Astrocyte of the spinal cord (primary cell): ENCODE data around the gene MAGI2.

Experiments
- DNase-seq: peaks from one replicate; pipeline ENCODE4 v3.0.0; 2011; ENCODE audit warnings: low read depth, low spot score
- H3K4me3 ChIP-seq: 2 replicates; pipeline ENCODE4 v1.5.1; 2011; ENCODE audit warnings: low read depth, mild to moderate bottlenecking, low read length, moderate library complexity
- in situ Hi-C: cut with HindIII; loops from 2 replicates; pipeline ENCODE4 v1.10.0; 2017; ENCODE audit warnings: low sequenced_read_pairs
- TF ChIP-seq, protein P1 (sequence below): IDR thresholded peaks from 2 replicates; pipeline ENCODE4 v1.5.1; 2012; ENCODE audit warnings: low read depth, mild to moderate bottlenecking, low read length, inconsistent platforms

MAGI2 gene

DNA sequence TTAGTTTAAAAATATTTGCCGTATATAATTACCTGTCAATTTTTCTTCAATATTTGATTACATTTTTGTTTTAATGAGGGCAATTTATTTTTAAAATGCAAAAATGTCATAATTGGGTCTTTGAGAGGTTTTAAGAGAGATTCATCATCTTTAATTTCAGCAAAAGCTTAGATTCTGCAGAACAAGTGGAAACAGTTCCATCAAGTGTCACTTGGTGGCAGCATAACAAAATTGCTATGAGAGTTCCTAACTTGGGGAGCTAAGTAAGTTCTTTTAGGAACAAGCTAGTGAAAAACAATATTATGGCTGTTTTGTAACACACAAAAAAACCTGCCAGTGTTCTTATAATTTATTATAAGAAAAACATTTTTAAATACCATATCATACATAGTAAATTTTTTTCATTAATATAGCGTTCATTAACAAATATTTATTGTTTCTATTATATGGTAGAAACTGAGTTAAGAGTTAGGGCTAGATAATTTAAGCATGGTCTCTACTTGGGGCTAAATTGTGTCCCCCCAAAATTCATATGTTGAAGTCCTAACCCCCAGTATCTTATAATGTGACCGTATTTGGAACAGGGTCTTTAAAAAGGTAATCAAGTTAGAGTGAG, 155.2 kb downstream of the MAGI2 start:
- in situ Hi-C loops: no loop called here
- no peak overlapping the region for H3K4me3 ChIP-seq
- peak; percentile 73 for DNase-seq
- TF ChIP-seq, protein P1, sequence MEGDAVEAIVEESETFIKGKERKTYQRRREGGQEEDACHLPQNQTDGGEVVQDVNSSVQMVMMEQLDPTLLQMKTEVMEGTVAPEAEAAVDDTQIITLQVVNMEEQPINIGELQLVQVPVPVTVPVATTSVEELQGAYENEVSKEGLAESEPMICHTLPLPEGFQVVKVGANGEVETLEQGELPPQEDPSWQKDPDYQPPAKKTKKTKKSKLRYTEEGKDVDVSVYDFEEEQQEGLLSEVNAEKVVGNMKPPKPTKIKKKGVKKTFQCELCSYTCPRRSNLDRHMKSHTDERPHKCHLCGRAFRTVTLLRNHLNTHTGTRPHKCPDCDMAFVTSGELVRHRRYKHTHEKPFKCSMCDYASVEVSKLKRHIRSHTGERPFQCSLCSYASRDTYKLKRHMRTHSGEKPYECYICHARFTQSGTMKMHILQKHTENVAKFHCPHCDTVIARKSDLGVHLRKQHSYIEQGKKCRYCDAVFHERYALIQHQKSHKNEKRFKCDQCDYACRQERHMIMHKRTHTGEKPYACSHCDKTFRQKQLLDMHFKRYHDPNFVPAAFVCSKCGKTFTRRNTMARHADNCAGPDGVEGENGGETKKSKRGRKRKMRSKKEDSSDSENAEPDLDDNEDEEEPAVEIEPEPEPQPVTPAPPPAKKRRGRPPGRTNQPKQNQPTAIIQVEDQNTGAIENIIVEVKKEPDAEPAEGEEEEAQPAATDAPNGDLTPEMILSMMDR: peak; percentile 80

GRCh38 chr7:79296553-79297320, 156.7 kb downstream of the MAGI2 start:
- no peak overlapping the region for H3K4me3 ChIP-seq
- TF ChIP-seq, protein P1: no peak
- in situ Hi-C loops: no loop called here

DNA sequence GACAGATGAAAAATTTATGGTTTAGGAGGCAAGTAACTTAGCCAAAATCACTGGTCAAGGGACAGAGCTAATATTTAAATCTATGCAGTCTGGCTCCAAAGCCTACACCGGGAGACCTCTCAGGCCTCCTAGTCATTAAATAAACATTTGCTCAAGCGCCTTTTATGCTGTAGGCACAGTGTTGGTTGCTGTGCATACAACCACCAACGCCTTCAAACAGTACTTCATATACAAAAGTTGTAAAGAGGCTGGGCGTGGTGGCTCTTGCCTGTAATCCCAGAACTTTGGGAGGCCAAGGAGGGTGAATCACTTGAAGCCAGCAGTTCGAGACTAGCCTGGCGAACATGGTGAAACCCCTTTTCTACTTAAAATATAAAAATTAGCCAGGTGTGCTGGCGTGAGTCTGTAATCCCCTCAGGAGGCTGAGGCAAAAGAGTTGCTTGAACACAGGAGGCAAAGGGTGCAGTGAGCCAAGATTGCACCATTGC, 159.8 kb downstream of the MAGI2 start:
- H3K4me3 ChIP-seq: no peak overlapping the region
- in situ Hi-C loops: no loop called here
- peak; percentile 74 for DNase-seq
- TF ChIP-seq, protein P1: no peak

More at GRCh38 chr7:79296553-79297320, 156.7 kb downstream of the MAGI2 start:
- DNase-seq: no peak

GRCh38 chr7:79292834-79293233, 160.6 kb downstream of the MAGI2 start:
- TF ChIP-seq, protein P1: no peak

DNA sequence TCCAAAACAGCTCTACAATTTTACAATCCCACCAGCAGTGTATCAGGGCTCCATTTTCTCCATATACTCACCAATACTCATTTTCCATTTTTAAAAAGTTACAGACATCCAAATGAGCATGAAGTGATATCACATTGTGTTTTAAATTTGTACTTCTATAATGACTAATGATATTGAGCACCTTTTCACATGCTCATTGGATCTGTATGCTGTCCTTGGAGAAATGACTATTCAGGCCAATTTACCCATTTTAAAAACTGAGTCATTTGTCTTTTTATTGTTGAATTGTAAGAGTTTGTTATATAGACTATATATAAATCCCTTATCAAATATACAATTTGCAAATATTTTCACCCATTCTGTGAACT, 162.0 kb downstream of the MAGI2 start:
- in situ Hi-C loops: no loop called here
- TF ChIP-seq, protein P1: no peak
- H3K4me3 ChIP-seq: no peak overlapping the region
- no peak for DNase-seq

More at GRCh38 chr7:79292834-79293233, 160.6 kb downstream of the MAGI2 start:
- no peak overlapping the region for H3K4me3 ChIP-seq
- in situ Hi-C loops: no loop called here
- DNase-seq: no peak

- TF ChIP-seq, protein P1: no peak
- no peak for DNase-seq
- no peak overlapping the region for H3K4me3 ChIP-seq
- in situ Hi-C loops: no loop called here
Measured at GRCh38 chr7:79290841-79291497, 162.5 kb downstream of the MAGI2 start.
